K562 (cell line): ENCODE data around the gene ARL8A. TPM values are rescaled to one million over a fixed set of nuclear protein-coding genes. Genes with fewer than 3 reads are reported as not detected.

Source experiments
- HNRNPLL ChIP-seq: fragments of 200-400 bp; formaldehyde crosslinking; IDR thresholded peaks from 2 replicates; pipeline ENCODE4 v1.6.1; 2017; ENCODE audit warnings: low read length, low read depth, mild to moderate bottlenecking; ENCODE audit not compliant: poor library complexity, severe bottlenecking
- MECOM ChIP-seq: fragments of 250-450 bp; sonication (Bioruptor Pico); IDR thresholded peaks from 2 replicates; pipeline ENCODE4 v1.8.0; 2022; ENCODE audit warnings: inconsistent platforms
- MEIS2 ChIP-seq: fragments of 450-650 bp; IDR thresholded peaks from 2 replicates; pipeline ENCODE4 v1.6.1; 2014; ENCODE audit warnings: mild to moderate bottlenecking; ENCODE audit not compliant: partially characterized antibody
- NBN ChIP-seq: fragments of 450-650 bp; IDR thresholded peaks from 2 replicates; pipeline ENCODE4 v1.6.1; 2016; ENCODE audit warnings: low read depth, mild to moderate bottlenecking
- RFX5 ChIP-seq: IDR thresholded peaks from 2 replicates; pipeline ENCODE4 v1.6.1; 2011; ENCODE audit warnings: low read depth, mild to moderate bottlenecking, improper control_type of control experiment, low read length
- SMARCC2 ChIP-seq: fragments of 450-650 bp; IDR thresholded peaks from 2 replicates; pipeline ENCODE4 v1.6.1; 2017; ENCODE audit warnings: antibody characterized with exemption, moderate library complexity, mild to moderate bottlenecking, low read depth
- WHSC1 ChIP-seq: IDR thresholded peaks from one replicate; pipeline ENCODE4 v1.6.1; 2012; ENCODE audit warnings: low read length, control low read depth, inconsistent platforms
- ZNF41 ChIP-seq: fragments of 250-450 bp; sonication (Bioruptor Pico); conservative IDR thresholded peaks from 2 replicates; pipeline ENCODE4 v1.4.0; 2020; ENCODE audit warnings: mild to moderate bottlenecking
- ZNF589 ChIP-seq: fragments of 200-800 bp; sonication (Bioruptor generic); IDR thresholded peaks from 2 replicates; pipeline ENCODE4 v1.6.1; 2016; ENCODE audit warnings: low read depth, missing genetic modification characterization, missing compliant biosample characterization
- polyA plus RNA-seq, 8 experiments: library from polyadenylated mRNA; depleted of rRNA in 4 of 8; stranded (reverse) in 5 of 8; unstranded in 3 of 8; fragments of >200 nt; fragmentation: Nextera tagmentation in 2 of 8; fragmentation: Illumina TruSeq in 1 of 8; extraction: Ambion mirVana in 2 of 8; extraction: Trizol in 1 of 8; gene quantifications; 2 replicates each; pipeline versions ENCODE4 v1.2.1 to v1.2.3, GENCODE V29; 2011 to 2014; ENCODE audit warnings: inconsistent platforms in 1 of 8, missing spikeins in 1 of 8
- total RNA-seq, 7 experiments: library from RNA; depleted of rRNA in 6 of 7; stranded (reverse); fragments of >200 nt in 6 of 7; fragmentation: Illumina TruSeq in 2 of 7; extraction: Trizol in 2 of 7; gene quantifications; 2 replicates each; pipeline versions ENCODE4 v1.2.1 to v1.2.3, GENCODE V29; 2011 to 2021; ENCODE audit warnings: low replicate concordance in 1 of 7
- TF ChIP-seq, protein P1 (sequence below): fragments of 250-450 bp; sonication (Bioruptor Pico); IDR thresholded peaks from 2 replicates; pipeline ENCODE4 v1.8.0; 2022; ENCODE audit warnings: moderate library complexity, mild to moderate bottlenecking, inconsistent platforms
- TF ChIP-seq, protein P2 (sequence below): fragments of 450-650 bp; IDR thresholded peaks from 2 replicates; pipeline ENCODE4 v1.6.1; 2016; ENCODE audit warnings: low read depth
- TF ChIP-seq, protein P3 (sequence below): fragments of 150-350 bp; conservative IDR thresholded peaks from 2 replicates; pipeline ENCODE4 v1.6.1; 2014; ENCODE audit warnings: low read length
- TF ChIP-seq, protein P4 (sequence below): sonication (generic); formaldehyde crosslinking; IDR thresholded peaks from 2 replicates; pipeline ENCODE4 v1.8.0; 2022; ENCODE audit warnings: mild to moderate bottlenecking, low read depth, missing genetic modification reagents
- TF ChIP-seq, protein P5 (sequence below): fragments of 450-650 bp; IDR thresholded peaks from 2 replicates; pipeline ENCODE4 v1.6.1; 2016

ARL8A gene
- total and polyA plus RNA-seq, 9 of the 15 experiments (the other 6 are each of a cell fraction or from before 2014, with no cell fraction given): 0.17 to 27.3 (median 15.6) TPM

DNA sequence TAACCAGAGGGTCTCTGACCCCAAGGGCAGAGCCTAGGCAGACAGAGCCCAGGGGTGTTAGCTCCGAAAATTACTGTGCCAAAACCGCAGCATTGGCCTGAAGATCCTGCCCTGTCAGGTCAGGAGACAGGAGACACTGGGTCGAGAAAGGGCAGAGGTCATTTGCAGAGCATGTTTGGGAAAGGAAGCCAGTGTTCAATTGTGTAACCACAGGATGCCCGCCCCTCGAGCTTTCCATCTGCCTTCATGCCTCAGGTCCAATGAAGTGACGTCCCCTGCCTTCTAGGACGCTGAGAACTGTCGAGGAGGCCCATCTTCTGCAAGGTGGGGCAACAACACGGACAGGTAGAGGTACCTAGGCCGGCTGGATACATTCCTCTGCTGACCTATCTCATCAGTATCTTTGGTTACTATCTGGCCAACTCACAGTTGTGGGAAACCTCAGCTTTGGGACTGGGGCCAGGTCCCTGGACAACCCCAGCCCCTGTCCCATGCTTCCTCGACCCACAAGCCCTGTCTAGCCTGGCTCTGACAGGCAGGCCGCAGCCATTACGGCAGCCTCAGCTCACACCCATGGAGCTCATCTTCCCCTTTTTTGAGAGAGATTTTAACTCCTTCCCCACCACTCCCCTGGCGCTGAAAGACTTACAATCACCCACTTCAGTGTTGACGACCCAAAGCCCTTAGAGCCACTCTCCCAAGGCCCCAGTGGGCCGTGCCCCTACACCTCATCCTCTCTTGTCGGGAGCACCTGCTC, 1.3 kb downstream of the ARL8A start (continued):
- TF ChIP-seq HNRNPLL: no peak
- TF ChIP-seq, protein P1, sequence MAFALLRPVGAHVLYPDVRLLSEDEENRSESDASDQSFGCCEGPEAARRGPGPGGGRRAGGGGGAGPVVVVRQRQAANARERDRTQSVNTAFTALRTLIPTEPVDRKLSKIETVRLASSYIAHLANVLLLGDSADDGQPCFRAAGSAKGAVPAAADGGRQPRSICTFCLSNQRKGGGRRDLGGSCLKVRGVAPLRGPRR (CRISPR knock-in tag): no peak
- no peak for TF ChIP-seq NBN
- peak; percentile 44 for TF ChIP-seq WHSC1
- TF ChIP-seq, protein P2, sequence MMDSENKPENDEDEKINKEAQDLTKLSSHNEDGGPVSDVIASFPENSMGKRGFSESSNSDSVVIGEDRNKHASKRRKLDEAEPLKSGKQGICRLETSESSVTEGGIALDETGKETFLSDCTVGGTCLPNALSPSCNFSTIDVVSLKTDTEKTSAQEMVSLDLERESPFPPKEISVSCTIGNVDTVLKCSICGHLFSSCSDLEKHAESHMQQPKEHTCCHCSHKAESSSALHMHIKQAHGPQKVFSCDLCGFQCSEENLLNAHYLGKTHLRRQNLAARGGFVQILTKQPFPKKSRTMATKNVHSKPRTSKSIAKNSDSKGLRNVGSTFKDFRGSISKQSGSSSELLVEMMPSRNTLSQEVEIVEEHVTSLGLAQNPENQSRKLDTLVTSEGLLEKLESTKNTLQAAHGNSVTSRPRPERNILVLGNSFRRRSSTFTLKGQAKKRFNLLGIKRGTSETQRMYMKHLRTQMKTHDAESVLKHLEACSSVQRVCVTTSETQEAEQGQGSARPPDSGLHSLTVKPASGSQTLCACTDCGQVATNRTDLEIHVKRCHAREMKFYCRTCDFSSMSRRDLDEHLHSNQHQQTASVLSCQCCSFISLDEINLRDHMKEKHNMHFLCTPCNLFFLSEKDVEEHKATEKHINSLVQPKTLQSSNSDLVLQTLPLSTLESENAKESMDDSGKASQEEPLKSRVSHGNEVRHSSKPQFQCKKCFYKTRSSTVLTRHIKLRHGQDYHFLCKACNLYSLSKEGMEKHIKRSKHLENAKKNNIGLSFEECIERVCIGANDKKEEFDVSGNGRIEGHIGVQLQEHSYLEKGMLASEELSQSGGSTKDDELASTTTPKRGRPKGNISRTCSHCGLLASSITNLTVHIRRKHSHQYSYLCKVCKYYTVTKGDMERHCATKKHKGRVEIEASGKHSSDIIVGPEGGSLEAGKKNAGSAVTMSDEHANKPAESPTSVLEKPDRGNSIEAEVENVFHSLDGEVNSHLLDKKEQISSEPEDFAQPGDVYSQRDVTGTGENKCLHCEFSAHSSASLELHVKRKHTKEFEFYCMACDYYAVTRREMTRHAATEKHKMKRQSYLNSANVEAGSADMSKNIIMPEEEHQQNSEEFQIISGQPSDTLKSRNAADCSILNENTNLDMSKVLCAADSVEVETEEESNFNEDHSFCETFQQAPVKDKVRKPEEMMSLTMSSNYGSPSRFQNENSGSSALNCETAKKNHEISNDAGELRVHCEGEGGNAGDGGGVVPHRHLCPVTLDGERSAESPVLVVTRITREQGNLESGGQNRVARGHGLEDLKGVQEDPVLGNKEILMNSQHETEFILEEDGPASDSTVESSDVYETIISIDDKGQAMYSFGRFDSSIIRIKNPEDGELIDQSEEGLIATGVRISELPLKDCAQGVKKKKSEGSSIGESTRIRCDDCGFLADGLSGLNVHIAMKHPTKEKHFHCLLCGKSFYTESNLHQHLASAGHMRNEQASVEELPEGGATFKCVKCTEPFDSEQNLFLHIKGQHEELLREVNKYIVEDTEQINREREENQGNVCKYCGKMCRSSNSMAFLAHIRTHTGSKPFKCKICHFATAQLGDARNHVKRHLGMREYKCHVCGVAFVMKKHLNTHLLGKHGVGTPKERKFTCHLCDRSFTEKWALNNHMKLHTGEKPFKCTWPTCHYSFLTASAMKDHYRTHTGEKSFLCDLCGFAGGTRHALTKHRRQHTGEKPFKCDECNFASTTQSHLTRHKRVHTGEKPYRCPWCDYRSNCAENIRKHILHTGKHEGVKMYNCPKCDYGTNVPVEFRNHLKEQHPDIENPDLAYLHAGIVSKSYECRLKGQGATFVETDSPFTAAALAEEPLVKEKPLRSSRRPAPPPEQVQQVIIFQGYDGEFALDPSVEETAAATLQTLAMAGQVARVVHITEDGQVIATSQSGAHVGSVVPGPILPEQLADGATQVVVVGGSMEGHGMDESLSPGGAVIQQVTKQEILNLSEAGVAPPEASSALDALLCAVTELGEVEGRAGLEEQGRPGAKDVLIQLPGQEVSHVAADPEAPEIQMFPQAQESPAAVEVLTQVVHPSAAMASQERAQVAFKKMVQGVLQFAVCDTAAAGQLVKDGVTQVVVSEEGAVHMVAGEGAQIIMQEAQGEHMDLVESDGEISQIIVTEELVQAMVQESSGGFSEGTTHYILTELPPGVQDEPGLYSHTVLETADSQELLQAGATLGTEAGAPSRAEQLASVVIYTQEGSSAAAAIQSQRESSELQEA: no peak
- no peak for TF ChIP-seq ZNF589
- TF ChIP-seq, protein P3, sequence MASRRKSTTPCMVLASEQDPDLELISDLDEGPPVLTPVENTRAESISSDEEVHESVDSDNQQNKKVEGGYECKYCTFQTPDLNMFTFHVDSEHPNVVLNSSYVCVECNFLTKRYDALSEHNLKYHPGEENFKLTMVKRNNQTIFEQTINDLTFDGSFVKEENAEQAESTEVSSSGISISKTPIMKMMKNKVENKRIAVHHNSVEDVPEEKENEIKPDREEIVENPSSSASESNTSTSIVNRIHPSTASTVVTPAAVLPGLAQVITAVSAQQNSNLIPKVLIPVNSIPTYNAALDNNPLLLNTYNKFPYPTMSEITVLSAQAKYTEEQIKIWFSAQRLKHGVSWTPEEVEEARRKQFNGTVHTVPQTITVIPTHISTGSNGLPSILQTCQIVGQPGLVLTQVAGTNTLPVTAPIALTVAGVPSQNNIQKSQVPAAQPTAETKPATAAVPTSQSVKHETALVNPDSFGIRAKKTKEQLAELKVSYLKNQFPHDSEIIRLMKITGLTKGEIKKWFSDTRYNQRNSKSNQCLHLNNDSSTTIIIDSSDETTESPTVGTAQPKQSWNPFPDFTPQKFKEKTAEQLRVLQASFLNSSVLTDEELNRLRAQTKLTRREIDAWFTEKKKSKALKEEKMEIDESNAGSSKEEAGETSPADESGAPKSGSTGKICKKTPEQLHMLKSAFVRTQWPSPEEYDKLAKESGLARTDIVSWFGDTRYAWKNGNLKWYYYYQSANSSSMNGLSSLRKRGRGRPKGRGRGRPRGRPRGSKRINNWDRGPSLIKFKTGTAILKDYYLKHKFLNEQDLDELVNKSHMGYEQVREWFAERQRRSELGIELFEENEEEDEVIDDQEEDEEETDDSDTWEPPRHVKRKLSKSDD: no peak
- TF ChIP-seq RFX5: no peak
- TF ChIP-seq MEIS2: peak; percentile 65
- no peak for TF ChIP-seq ZNF41 (CRISPR knock-in tag)
- no peak for TF ChIP-seq MECOM (CRISPR knock-in tag)
- TF ChIP-seq, protein P4, sequence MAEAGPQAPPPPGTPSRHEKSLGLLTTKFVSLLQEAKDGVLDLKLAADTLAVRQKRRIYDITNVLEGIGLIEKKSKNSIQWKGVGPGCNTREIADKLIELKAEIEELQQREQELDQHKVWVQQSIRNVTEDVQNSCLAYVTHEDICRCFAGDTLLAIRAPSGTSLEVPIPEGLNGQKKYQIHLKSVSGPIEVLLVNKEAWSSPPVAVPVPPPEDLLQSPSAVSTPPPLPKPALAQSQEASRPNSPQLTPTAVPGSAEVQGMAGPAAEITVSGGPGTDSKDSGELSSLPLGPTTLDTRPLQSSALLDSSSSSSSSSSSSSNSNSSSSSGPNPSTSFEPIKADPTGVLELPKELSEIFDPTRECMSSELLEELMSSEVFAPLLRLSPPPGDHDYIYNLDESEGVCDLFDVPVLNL (CRISPR knock-in tag): no peak
- no peak for TF ChIP-seq SMARCC2
- TF ChIP-seq, protein P5, sequence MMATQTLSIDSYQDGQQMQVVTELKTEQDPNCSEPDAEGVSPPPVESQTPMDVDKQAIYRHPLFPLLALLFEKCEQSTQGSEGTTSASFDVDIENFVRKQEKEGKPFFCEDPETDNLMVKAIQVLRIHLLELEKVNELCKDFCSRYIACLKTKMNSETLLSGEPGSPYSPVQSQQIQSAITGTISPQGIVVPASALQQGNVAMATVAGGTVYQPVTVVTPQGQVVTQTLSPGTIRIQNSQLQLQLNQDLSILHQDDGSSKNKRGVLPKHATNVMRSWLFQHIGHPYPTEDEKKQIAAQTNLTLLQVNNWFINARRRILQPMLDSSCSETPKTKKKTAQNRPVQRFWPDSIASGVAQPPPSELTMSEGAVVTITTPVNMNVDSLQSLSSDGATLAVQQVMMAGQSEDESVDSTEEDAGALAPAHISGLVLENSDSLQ: peak; percentile 67
